Measurements from ENCODE around the gene SP2. TPM values are rescaled to one million over a fixed set of nuclear protein-coding genes. Genes with fewer than 3 reads are reported as not detected.

SP2 gene
- total RNA-seq, 2 experiments from 2014 or later = 5.8 to 22.1 TPM

DNA sequence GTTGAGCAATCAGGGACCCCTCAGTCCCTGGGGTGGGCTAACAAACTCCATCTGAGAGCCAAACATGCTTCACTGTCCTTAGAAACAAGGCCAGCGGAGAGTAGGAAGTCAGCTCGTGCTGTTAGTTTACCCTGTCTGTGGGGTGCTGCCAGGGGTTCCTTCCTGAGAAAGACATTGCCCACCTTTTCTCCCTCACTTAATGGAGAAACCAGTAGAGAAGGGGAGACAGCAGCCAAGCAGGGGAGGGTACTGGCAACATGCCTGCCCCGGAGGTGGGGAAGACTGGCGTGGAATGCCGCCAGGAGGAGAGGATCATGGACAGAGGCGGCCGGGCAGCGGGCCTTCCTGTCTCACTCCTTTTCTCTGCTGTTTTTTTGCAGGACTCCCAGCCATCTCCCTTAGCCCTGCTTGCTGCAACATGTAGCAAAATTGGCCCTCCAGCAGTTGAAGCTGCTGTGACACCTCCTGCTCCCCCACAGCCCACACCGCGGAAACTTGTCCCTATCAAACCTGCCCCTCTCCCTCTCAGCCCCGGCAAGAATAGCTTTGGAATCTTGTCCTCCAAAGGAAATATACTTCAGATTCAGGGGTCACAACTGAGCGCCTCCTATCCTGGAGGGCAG, 19.9 kb downstream of the SP2 start:
- POLR2A ChIA-PET = no interaction called here
- Histone ChIP-seq H3K9me2 (ENCODE audit: insufficient read depth, low read length) (no peaks in the 10 kb centered on the region), H4K20me1 (ENCODE audit: insufficient read depth, low read length) (no peaks in the 10 kb centered on the region), H3K4me2 (ENCODE audit: low read length) (no peak overlapping the region), H3K79me2 (ENCODE audit: insufficient read depth, low read depth, low read length) (no peaks in the 10 kb centered on the region), H2AFZ (ENCODE audit: low read length) (no peak overlapping the region), H3K4me3 (ENCODE audit: low read depth, low read length, poor library complexity, severe bottlenecking) (no peak overlapping the region), H3K36me3 (ENCODE audit: insufficient read depth, low read length) (peaks cover 19% of the 10 kb centered on the region), H3K9me3 (ENCODE audit: low read length) (no peaks in the 10 kb centered on the region), H3K27ac (ENCODE audit: low read depth, low read length, poor library complexity, severe bottlenecking) (no peak overlapping the region), H3K4me1 (ENCODE audit: insufficient read depth, low read length, poor library complexity, severe bottlenecking) (no peaks in the 10 kb centered on the region)
- TF ChIP-seq EZH2phosphoT487 (IDR thresholded peaks at IDR 0.05; ENCODE audit: borderline replicate concordance, low read depth, low read length) = no peak
- TF ChIP-seq, protein P1, sequence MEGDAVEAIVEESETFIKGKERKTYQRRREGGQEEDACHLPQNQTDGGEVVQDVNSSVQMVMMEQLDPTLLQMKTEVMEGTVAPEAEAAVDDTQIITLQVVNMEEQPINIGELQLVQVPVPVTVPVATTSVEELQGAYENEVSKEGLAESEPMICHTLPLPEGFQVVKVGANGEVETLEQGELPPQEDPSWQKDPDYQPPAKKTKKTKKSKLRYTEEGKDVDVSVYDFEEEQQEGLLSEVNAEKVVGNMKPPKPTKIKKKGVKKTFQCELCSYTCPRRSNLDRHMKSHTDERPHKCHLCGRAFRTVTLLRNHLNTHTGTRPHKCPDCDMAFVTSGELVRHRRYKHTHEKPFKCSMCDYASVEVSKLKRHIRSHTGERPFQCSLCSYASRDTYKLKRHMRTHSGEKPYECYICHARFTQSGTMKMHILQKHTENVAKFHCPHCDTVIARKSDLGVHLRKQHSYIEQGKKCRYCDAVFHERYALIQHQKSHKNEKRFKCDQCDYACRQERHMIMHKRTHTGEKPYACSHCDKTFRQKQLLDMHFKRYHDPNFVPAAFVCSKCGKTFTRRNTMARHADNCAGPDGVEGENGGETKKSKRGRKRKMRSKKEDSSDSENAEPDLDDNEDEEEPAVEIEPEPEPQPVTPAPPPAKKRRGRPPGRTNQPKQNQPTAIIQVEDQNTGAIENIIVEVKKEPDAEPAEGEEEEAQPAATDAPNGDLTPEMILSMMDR (conservative IDR thresholded peaks at IDR 0.05; ENCODE audit: low read length) = no peak
- intact Hi-C loops (cut with micrococcal nuclease; ENCODE audit: unreplicated experiment) = no loop called here
- BruUV-seq (replicated peaks) = no TSS peak
- CTCF ChIA-PET (ENCODE audit: unreplicated experiment) = no interaction called here
- no peak for DNase-seq (ENCODE audit: low spot score)

DNA sequence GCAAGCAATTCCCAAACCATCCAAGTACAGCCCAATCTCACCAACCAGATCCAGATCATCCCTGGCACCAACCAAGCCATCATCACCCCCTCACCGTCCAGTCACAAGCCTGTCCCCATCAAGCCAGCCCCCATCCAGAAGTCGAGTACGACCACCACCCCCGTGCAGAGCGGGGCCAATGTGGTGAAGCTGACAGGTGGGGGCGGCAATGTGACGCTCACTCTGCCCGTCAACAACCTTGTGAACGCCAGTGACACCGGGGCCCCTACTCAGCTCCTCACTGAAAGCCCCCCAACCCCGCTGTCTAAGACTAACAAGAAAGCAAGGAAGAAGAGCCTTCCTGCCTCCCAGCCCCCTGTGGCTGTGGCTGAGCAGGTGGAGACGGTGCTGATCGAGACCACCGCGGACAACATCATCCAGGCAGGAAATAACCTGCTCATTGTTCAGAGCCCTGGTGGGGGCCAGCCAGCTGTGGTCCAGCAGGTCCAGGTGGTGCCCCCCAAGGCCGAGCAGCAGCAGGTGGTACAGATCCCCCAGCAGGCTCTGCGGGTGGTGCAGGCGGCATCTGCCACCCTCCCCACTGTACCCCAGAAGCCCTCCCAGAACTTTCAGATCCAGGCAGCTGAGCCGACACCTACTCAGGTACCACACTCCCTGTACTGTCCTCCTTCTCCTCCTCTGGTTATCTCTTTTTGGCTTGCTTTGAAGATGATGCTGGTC, 20.6 kb downstream of the SP2 start:
- POLR2A ChIA-PET = no interaction called here
- CTCF ChIA-PET (ENCODE audit: unreplicated experiment) = no interaction called here
- TSS peak; percentile 64 for BruUV-seq (replicated peaks)

More for the DNA sequence above, 20.6 kb downstream of the SP2 start:
- Histone ChIP-seq H3K9me3 (ENCODE audit: low read length) (no peaks in the 10 kb centered on the region), H2AFZ (ENCODE audit: low read length) (no peak overlapping the region), H3K36me3 (ENCODE audit: insufficient read depth, low read length) (peaks cover 21% of the 10 kb centered on the region), H3K4me3 (ENCODE audit: low read depth, low read length, poor library complexity, severe bottlenecking) (no peak overlapping the region), H3K27ac (ENCODE audit: low read depth, low read length, poor library complexity, severe bottlenecking) (no peak overlapping the region), H3K79me2 (ENCODE audit: insufficient read depth, low read depth, low read length) (no peaks in the 10 kb centered on the region), H3K4me1 (ENCODE audit: insufficient read depth, low read length, poor library complexity, severe bottlenecking) (no peaks in the 10 kb centered on the region), H4K20me1 (ENCODE audit: insufficient read depth, low read length) (no peaks in the 10 kb centered on the region), H3K4me2 (ENCODE audit: low read length) (no peak overlapping the region), H3K9me2 (ENCODE audit: insufficient read depth, low read length) (no peaks in the 10 kb centered on the region)
- TF ChIP-seq, protein P1 (conservative IDR thresholded peaks at IDR 0.05; ENCODE audit: low read length) = no peak
- no peak for TF ChIP-seq EZH2phosphoT487 (IDR thresholded peaks at IDR 0.05; ENCODE audit: borderline replicate concordance, low read depth, low read length)
- intact Hi-C loops (cut with micrococcal nuclease; ENCODE audit: unreplicated experiment) = no loop called here
- DNase-seq (ENCODE audit: low spot score) = no peak
